Endodermal cell (in vitro differentiated cells): ENCODE data around the gene RESF1. TPM values are rescaled to one million over a fixed set of nuclear protein-coding genes. Genes with fewer than 3 reads are reported as not detected.

Experiments used
- DNase-seq: peaks from one replicate; pipeline ENCODE4 v3.0.0-alpha.2; 2017
- H3K27ac ChIP-seq: 2 replicates; pipeline ENCODE4 v1.5.1; 2013; ENCODE audit warnings: mild to moderate bottlenecking, low read depth, low read length, moderate library complexity
- H3K27me3 ChIP-seq: 2 replicates; pipeline ENCODE4 v1.6.1; 2013; ENCODE audit warnings: mild to moderate bottlenecking, low read length, moderate library complexity; ENCODE audit not compliant: insufficient read depth, control insufficient read depth, poor library complexity, severe bottlenecking
- H3K36me3 ChIP-seq: 2 replicates; pipeline ENCODE4 v1.7.0; 2013; ENCODE audit warnings: mild to moderate bottlenecking, low read length, moderate library complexity; ENCODE audit not compliant: control insufficient read depth, insufficient read depth
- H3K4me1 ChIP-seq: one replicate; pipeline ENCODE4 v1.7.0; 2013; ENCODE audit warnings: low read length; ENCODE audit not compliant: control insufficient read depth, insufficient read depth
- H3K4me3 ChIP-seq: 2 replicates; pipeline ENCODE4 v1.5.1; 2013; ENCODE audit warnings: mild to moderate bottlenecking, low read length, moderate library complexity
- H3K9ac ChIP-seq: 2 replicates; pipeline ENCODE4 v1.6.1; 2013; ENCODE audit warnings: mild to moderate bottlenecking, low read length, moderate library complexity; ENCODE audit not compliant: poor library complexity, severe bottlenecking; ENCODE audit errors: extremely low read depth
- H3K9me3 ChIP-seq: 2 replicates; pipeline ENCODE4 v1.6.1; 2013; ENCODE audit warnings: mild to moderate bottlenecking, low read length, moderate library complexity; ENCODE audit not compliant: control insufficient read depth
- H3K27ac Mint-ChIP-seq: 2 replicates; pipeline ENCODE4 v1.8.0; 2020; ENCODE audit warnings: mixed read lengths
- H3K27me3 Mint-ChIP-seq: 2 replicates; pipeline ENCODE4 v1.8.0; 2021; ENCODE audit warnings: mild to moderate bottlenecking, mixed read lengths; ENCODE audit not compliant: insufficient read depth
- H3K36me3 Mint-ChIP-seq: 2 replicates; pipeline ENCODE4 v1.8.0; 2020; ENCODE audit warnings: low read depth, mixed read lengths
- H3K4me1 Mint-ChIP-seq: 2 replicates; pipeline ENCODE4 v1.8.0; 2020; ENCODE audit warnings: mixed read lengths
- H3K4me3 Mint-ChIP-seq: 2 replicates; pipeline ENCODE4 v1.8.0; 2020; ENCODE audit warnings: mild to moderate bottlenecking, moderate library complexity, mixed read lengths
- H3K9me3 Mint-ChIP-seq: 2 replicates; pipeline ENCODE4 v1.8.0; 2020; ENCODE audit warnings: mild to moderate bottlenecking, mixed read lengths
- CTCF ChIP-seq: fragments of 200-600 bp; sonication (generic); conservative IDR thresholded peaks from 2 replicates; pipeline ENCODE4 v1.5.0; 2021; ENCODE audit warnings: antibody characterized with exemption, mild to moderate bottlenecking
- WGBS, 2 experiments: methylation state at CpG; one replicate each; pipeline versions ENCODE4 v1.1.5 to v1.1.7; 2013; ENCODE audit warnings: missing lambda C conversion rate in 2 of 2, mixed read lengths in 1 of 2; ENCODE audit not compliant: insufficient coverage in 1 of 2, insufficient read length in 1 of 2; 5-methylcytosine and 5-hydroxymethylcytosine counted together
- total RNA-seq, 2 donors: library from RNA; stranded (reverse); fragmentation: NEBNext Ultra II Directional in 1 of 2; extraction: Animal tissue kit (Norgen Biotek cat#: 25700) in 1 of 2; gene quantifications; 2 replicates in 1 of 2; 3 replicates in 1 of 2; pipeline ENCODE4 v1.2.1, GENCODE V29; 2021

The RESF1 gene
- total RNA-seq, 2 donors from 2014 or later: 152 to 201 TPM

- H3K27me3 Mint-ChIP-seq: no peaks in the 10 kb centered on the region
- Histone ChIP-seq H3K27me3 (no peaks in the 10 kb centered on the region), H3K9me3 (peaks cover 69% of the 10 kb centered on the region), H3K4me3 (peak overlapping the region; percentile 70), H3K4me1 (no peaks in the 10 kb centered on the region), H3K9ac (no peak overlapping the region), H3K36me3 (peaks cover 92% of the 10 kb centered on the region), H3K27ac (no peak overlapping the region)
- TF ChIP-seq CTCF: no peak
- 95 to 96% methylated on average over 9 to 13 of the region's 13 CpGs for WGBS, 2 experiments
- H3K4me3 Mint-ChIP-seq: no peak overlapping the region
- no peak overlapping the region for H3K27ac Mint-ChIP-seq
- peaks cover 13% of the 10 kb centered on the region for H3K4me1 Mint-ChIP-seq
- peak; percentile 11 for DNase-seq
- peaks cover 61% of the 10 kb centered on the region for H3K9me3 Mint-ChIP-seq
- H3K36me3 Mint-ChIP-seq: peaks cover 96% of the 10 kb centered on the region
Measured at GRCh38 chr12:31984806-31985591, 25.8 kb downstream of the RESF1 start.

- DNase-seq: no peak
- Histone ChIP-seq H3K27me3 (no peaks in the 10 kb centered on the region), H3K9me3 (peaks cover 61% of the 10 kb centered on the region), H3K4me1 (no peaks in the 10 kb centered on the region), H3K36me3 (peaks cover 91% of the 10 kb centered on the region), H3K27ac (no peak overlapping the region), H3K9ac (no peak overlapping the region), H3K4me3 (peak overlapping the region; percentile 20)
- TF ChIP-seq CTCF: no peak
- no peak overlapping the region for H3K27ac Mint-ChIP-seq
- peaks cover 53% of the 10 kb centered on the region for H3K9me3 Mint-ChIP-seq
- H3K4me3 Mint-ChIP-seq: no peak overlapping the region
- peaks cover 95% of the 10 kb centered on the region for H3K36me3 Mint-ChIP-seq
- 95 to 100% methylated on average over 3 to 4 of the region's 4 CpGs for WGBS, 2 experiments
- H3K4me1 Mint-ChIP-seq: peaks cover 13% of the 10 kb centered on the region
- no peaks in the 10 kb centered on the region for H3K27me3 Mint-ChIP-seq
Measured at GRCh38 chr12:31985832-31986231, 26.6 kb downstream of the RESF1 start.

- no peak for TF ChIP-seq CTCF
- peak overlapping the region; percentile 5 for H3K27ac Mint-ChIP-seq
- no peak overlapping the region for H3K9ac ChIP-seq
- H3K4me1 ChIP-seq: no peaks in the 10 kb centered on the region
- H3K27ac ChIP-seq: no peak overlapping the region
- H3K36me3 Mint-ChIP-seq: peaks cover 90% of the 10 kb centered on the region
- H3K27me3 Mint-ChIP-seq: no peaks in the 10 kb centered on the region
- WGBS, 2 experiments: 95 to 97% methylated on average over 11 to 15 of the region's 15 CpGs
- H3K4me1 Mint-ChIP-seq: peaks cover 13% of the 10 kb centered on the region
- H3K9me3 ChIP-seq: peaks cover 21% of the 10 kb centered on the region
- no peaks in the 10 kb centered on the region for H3K27me3 ChIP-seq
- peaks cover 91% of the 10 kb centered on the region for H3K36me3 ChIP-seq
- H3K4me3 Mint-ChIP-seq: no peak overlapping the region
- H3K9me3 Mint-ChIP-seq: peaks cover 13% of the 10 kb centered on the region
- peak; percentile 28 for DNase-seq
- H3K4me3 ChIP-seq: no peak overlapping the region
Measured at GRCh38 chr12:31989571-31990362, 30.6 kb downstream of the RESF1 start.
